ENCODE results near the gene JAZF1.

- TF ChIP-seq CTCF (IDR thresholded peaks at IDR 0.05), result no peak
- TF ChIP-seq POLR2A (IDR thresholded peaks at IDR 0.05), result no peak
- TF ChIP-seq EP300 (IDR thresholded peaks at IDR 0.05), result no peak
Measured at GRCh38 chr7:27920281-27920946, 260.2 kb downstream of the JAZF1 start.
